ENCODE results near the gene ATP2B2.

DNA sequence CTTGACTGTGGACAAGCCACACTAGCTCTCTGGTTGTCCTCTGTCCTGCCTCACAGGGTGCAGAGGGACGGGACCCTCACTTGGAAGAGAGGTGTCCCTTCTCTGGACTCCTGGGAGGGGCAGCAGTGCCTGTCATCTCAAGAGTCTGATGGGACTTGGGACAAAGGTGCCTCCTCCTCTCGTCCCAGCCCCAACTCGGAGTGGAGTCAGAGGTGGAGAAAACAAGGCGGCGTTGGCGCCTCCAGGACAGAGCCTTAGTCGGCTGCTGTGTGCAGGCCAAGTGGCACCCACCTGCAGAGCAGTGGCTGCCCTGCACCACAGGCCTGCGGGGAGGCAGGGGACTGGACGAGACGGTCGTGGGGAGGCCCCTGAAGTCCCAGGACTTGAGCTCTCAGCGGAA lies 175.1 kb downstream of the ATP2B2 start:
- TF ChIP-seq TAF1 (IDR thresholded peaks at IDR 0.05; ENCODE audit: borderline replicate concordance, low read depth, low read length): no peak
- TF ChIP-seq, protein P1, sequence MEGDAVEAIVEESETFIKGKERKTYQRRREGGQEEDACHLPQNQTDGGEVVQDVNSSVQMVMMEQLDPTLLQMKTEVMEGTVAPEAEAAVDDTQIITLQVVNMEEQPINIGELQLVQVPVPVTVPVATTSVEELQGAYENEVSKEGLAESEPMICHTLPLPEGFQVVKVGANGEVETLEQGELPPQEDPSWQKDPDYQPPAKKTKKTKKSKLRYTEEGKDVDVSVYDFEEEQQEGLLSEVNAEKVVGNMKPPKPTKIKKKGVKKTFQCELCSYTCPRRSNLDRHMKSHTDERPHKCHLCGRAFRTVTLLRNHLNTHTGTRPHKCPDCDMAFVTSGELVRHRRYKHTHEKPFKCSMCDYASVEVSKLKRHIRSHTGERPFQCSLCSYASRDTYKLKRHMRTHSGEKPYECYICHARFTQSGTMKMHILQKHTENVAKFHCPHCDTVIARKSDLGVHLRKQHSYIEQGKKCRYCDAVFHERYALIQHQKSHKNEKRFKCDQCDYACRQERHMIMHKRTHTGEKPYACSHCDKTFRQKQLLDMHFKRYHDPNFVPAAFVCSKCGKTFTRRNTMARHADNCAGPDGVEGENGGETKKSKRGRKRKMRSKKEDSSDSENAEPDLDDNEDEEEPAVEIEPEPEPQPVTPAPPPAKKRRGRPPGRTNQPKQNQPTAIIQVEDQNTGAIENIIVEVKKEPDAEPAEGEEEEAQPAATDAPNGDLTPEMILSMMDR (IDR thresholded peaks at IDR 0.05 in 2 of 3, conservative IDR thresholded peaks at IDR 0.05 in 1 of 3; ENCODE audit: control insufficient read depth in 2 of 3, extremely low read depth in 1 of 3, insufficient read depth in 1 of 3, low read depth in 3 of 3, low read length in 3 of 3): no peak
- no peak for TF ChIP-seq MEF2B (IDR thresholded peaks at IDR 0.05; ENCODE audit: partially characterized antibody, poor library complexity, severe bottlenecking)
- no peak for TF ChIP-seq BRCA1 (IDR thresholded peaks at IDR 0.05; ENCODE audit: low read depth, low read length)
- no peak for TF ChIP-seq RAD51 (IDR thresholded peaks at IDR 0.05)
- TF ChIP-seq BMI1 (IDR thresholded peaks at IDR 0.05; ENCODE audit: borderline replicate concordance): no peak
- TF ChIP-seq, protein P2, sequence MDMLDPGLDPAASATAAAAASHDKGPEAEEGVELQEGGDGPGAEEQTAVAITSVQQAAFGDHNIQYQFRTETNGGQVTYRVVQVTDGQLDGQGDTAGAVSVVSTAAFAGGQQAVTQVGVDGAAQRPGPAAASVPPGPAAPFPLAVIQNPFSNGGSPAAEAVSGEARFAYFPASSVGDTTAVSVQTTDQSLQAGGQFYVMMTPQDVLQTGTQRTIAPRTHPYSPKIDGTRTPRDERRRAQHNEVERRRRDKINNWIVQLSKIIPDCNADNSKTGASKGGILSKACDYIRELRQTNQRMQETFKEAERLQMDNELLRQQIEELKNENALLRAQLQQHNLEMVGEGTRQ (IDR thresholded peaks at IDR 0.05; ENCODE audit: borderline replicate concordance, low read depth, low read length): no peak
- TF ChIP-seq SIX5 (IDR thresholded peaks at IDR 0.05; ENCODE audit: low read depth, low read length, severe bottlenecking): no peak
- TF ChIP-seq POLR2A (IDR thresholded peaks at IDR 0.05; ENCODE audit: low read depth, low read length): no peak
- TF ChIP-seq POLR2AphosphoS5 (IDR thresholded peaks at IDR 0.05; ENCODE audit: low read length): no peak
- no peak for TF ChIP-seq SREBF2 (IDR thresholded peaks at IDR 0.05; ENCODE audit: low read length)
